Transverse colon (tissue), 4 donors: ENCODE results near the gene AOAH. TPM values are rescaled to one million over a fixed set of nuclear protein-coding genes. Genes with fewer than 3 reads are reported as not detected.

Experiments used
- DNase-seq: peaks from one replicate; pipeline ENCODE4 v3.0.0-alpha.2; 2019
- H3K27ac ChIP-seq, 4 donors: fragments of 200-600 bp; sonication (generic); 2 replicates each; pipeline ENCODE4 v1.5.1; 2016 to 2018; ENCODE audit warnings: inconsistent platforms in 4 of 4
- H3K27me3 ChIP-seq: fragments of 200-600 bp; sonication (generic); 2 replicates; pipeline ENCODE4 v1.5.1; 2017; ENCODE audit warnings: inconsistent platforms
- H3K36me3 ChIP-seq, 4 donors: fragments of 200-600 bp; sonication (generic); 2 replicates each; pipeline ENCODE4 v1.5.1; 2017 to 2019; ENCODE audit warnings: inconsistent platforms in 4 of 4
- H3K4me1 ChIP-seq, 4 donors: fragments of 200-600 bp; sonication (generic); 2 replicates each; pipeline ENCODE4 v1.5.1; 2017 to 2020; ENCODE audit warnings: inconsistent platforms in 4 of 4
- H3K4me3 ChIP-seq, 4 donors: fragments of 200-600 bp; sonication (generic); 1 replicate in 1 of 4; 2 replicates in 3 of 4; pipeline versions ENCODE4 v1.5.1 to v1.6.1; 2017 to 2019; ENCODE audit warnings: inconsistent platforms in 4 of 4
- H3K9me3 ChIP-seq, 2 donors: fragments of 200-600 bp; sonication (generic); 2 replicates each; pipeline ENCODE4 v1.5.1; 2017 to 2019; ENCODE audit warnings: inconsistent platforms in 2 of 2
- CTCF ChIP-seq, 5 experiments: fragments of 200-600 bp in 3 of 5; fragments of 450-650 bp in 2 of 5; sonication (generic) in 3 of 5; IDR thresholded peaks; 1 replicate in 2 of 5; 2 replicates in 3 of 5; pipeline ENCODE4 v1.5.1; 2016 to 2017; ENCODE audit warnings: antibody characterized with exemption in 5 of 5, inconsistent platforms in 3 of 5, mild to moderate bottlenecking in 2 of 5, moderate library complexity in 1 of 5
- EP300 ChIP-seq: sonication (generic); formaldehyde crosslinking; IDR thresholded peaks from one replicate; pipeline ENCODE4 v1.6.1; 2017; ENCODE audit warnings: antibody characterized with exemption, low read depth
- POLR2A ChIP-seq: fragments of 450-650 bp; IDR thresholded peaks from one replicate; pipeline ENCODE4 v1.6.1; 2016; ENCODE audit warnings: antibody characterized with exemption, mild to moderate bottlenecking, moderate library complexity
- POLR2AphosphoS5 ChIP-seq, 3 donors: sonication (generic); formaldehyde crosslinking; IDR thresholded peaks; one replicate each; pipeline ENCODE4 v1.6.1; 2016; ENCODE audit warnings: antibody characterized with exemption in 3 of 3
- WGBS, 2 donors: methylation state at CpG; one replicate each; pipeline ENCODE4 v1.1.5; 2018; ENCODE audit warnings: low coverage in 1 of 2; 5-methylcytosine and 5-hydroxymethylcytosine counted together
- in situ Hi-C, 4 donors: fragments of 200-750 bp; cut with MboI; loops; one replicate each; pipeline versions ENCODE4 v1.15.0 to v1.15.1; 2017; ENCODE audit warnings: low sequenced_read_pairs in 3 of 4, low pct_ligation_motif_present in 1 of 4, low pct_unique_long_range_greater_than_20kb in 1 of 4
- intact Hi-C: fragments of 100-400 bp; cut with DNase I; formaldehyde crosslinking; loops from one replicate; pipeline ENCODE4 v1.15.1; 2023; ENCODE audit warnings: low total_unique reads
- total RNA-seq, 4 donors: library from RNA; depleted of rRNA; stranded (reverse); fragments of >200 nt; gene quantifications; one replicate each; pipeline ENCODE4 v1.1.0, GENCODE V29; 2016

Gene AOAH
- total RNA-seq, 4 donors from 2014 or later: 82.8 to 139 (median 102) TPM

- Histone ChIP-seq H3K4me1 (peaks cover 0 to 2% (median 0%) of the 10 kb centered on the region in 4 donors), H3K27me3 (no peaks in the 10 kb centered on the region), H3K27ac (no peak overlapping the region), H3K4me3 (no peak overlapping the region), H3K9me3 (no peaks in the 10 kb centered on the region), H3K36me3 (peaks cover 0 to 7% (median 0%) of the 10 kb centered on the region in 4 donors)
- WGBS, 2 donors: 54 to 66% methylated on average over 4 of the region's 4 CpGs
- intact Hi-C loops: no loop called here
- in situ Hi-C loops: no loop called here
- TF ChIP-seq EP300: no peak
- TF ChIP-seq CTCF (IDR thresholded peaks at IDR 0.05): no peak
- no peak for TF ChIP-seq POLR2A
- TF ChIP-seq POLR2AphosphoS5 (IDR thresholded peaks at IDR 0.05): no peak
- DNase-seq: no peak
These were observed 104.1 kb downstream of the AOAH start for GRCh38 chr7:36620166-36620708.

- intact Hi-C loops: no loop called here
- peaks cover 0 to 7% (median 0%) of the 10 kb centered on the region in 4 donors for H3K36me3 ChIP-seq
- WGBS, 2 donors: 90 to 100% methylated on average over 1 of the region's 1 CpG
- H3K4me3 ChIP-seq: no peak overlapping the region
- H3K9me3 ChIP-seq: no peaks in the 10 kb centered on the region
- no peak overlapping the region for H3K27ac ChIP-seq
- in situ Hi-C loops: no loop called here
- DNase-seq: no peak
- TF ChIP-seq POLR2AphosphoS5 (IDR thresholded peaks at IDR 0.05): no peak
- no peak for TF ChIP-seq CTCF (IDR thresholded peaks at IDR 0.05)
- no peak for TF ChIP-seq EP300
- no peak for TF ChIP-seq POLR2A
- H3K4me1 ChIP-seq: no peaks in the 10 kb centered on the region
- H3K27me3 ChIP-seq: no peaks in the 10 kb centered on the region
These were observed 106.9 kb downstream of the AOAH start for GRCh38 chr7:36617408-36617807.

- Histone ChIP-seq H3K9me3 (no peaks in the 10 kb centered on the region), H3K4me3 (no peak overlapping the region), H3K36me3 (peaks cover 0 to 7% (median 0%) of the 10 kb centered on the region in 4 donors), H3K27me3 (no peaks in the 10 kb centered on the region), H3K27ac (no peak overlapping the region), H3K4me1 (no peaks in the 10 kb centered on the region)
- no peak for TF ChIP-seq EP300
- intact Hi-C loops (no loop called here), in situ Hi-C loops (no loop called here)
- 75 to 90% methylated on average over 2 to 10 of the region's 10 CpGs for WGBS, 2 donors
- no peak for DNase-seq
These were observed 108.3 kb downstream of the AOAH start for GRCh38 chr7:36615852-36616540.

- Histone ChIP-seq H3K4me3 (no peak overlapping the region), H3K36me3 (peaks cover 0 to 7% (median 0%) of the 10 kb centered on the region in 4 donors), H3K4me1 (no peaks in the 10 kb centered on the region), H3K9me3 (no peaks in the 10 kb centered on the region), H3K27ac (no peak overlapping the region), H3K27me3 (no peaks in the 10 kb centered on the region)
- no peak for DNase-seq
- TF ChIP-seq POLR2AphosphoS5 (IDR thresholded peaks at IDR 0.05) (no peak), EP300 (no peak), CTCF (IDR thresholded peaks at IDR 0.05) (no peak), POLR2A (no peak)
- 91 to 93% methylated on average over 1 to 2 of the region's 2 CpGs for WGBS, 2 donors
- in situ Hi-C loops (no loop called here), intact Hi-C loops (no loop called here)
These were observed 109.3 kb downstream of the AOAH start for GRCh38 chr7:36614959-36615358.
